Coronary artery (tissue), 2 donors: ENCODE measurements around the gene BEST2.

Experiments
- DNase-seq: peaks from one replicate; pipeline ENCODE4 v3.0.0-alpha.2; 2017; ENCODE audit warnings: low spot score
- H3K27ac ChIP-seq, 2 donors: fragments of 200-600 bp; sonication (generic); one replicate each; pipeline ENCODE4 v1.5.1; 2016 to 2019
- H3K4me3 ChIP-seq: fragments of 200-600 bp; sonication (generic); 2 replicates; pipeline ENCODE4 v1.5.1; 2016; ENCODE audit warnings: mild to moderate bottlenecking, moderate library complexity
- TF ChIP-seq, protein P1 (sequence below): fragments of 200-600 bp; sonication (generic); IDR thresholded peaks from one replicate; pipeline ENCODE4 v1.5.1; 2019; ENCODE audit warnings: antibody characterized with exemption

Gene BEST2

DNA sequence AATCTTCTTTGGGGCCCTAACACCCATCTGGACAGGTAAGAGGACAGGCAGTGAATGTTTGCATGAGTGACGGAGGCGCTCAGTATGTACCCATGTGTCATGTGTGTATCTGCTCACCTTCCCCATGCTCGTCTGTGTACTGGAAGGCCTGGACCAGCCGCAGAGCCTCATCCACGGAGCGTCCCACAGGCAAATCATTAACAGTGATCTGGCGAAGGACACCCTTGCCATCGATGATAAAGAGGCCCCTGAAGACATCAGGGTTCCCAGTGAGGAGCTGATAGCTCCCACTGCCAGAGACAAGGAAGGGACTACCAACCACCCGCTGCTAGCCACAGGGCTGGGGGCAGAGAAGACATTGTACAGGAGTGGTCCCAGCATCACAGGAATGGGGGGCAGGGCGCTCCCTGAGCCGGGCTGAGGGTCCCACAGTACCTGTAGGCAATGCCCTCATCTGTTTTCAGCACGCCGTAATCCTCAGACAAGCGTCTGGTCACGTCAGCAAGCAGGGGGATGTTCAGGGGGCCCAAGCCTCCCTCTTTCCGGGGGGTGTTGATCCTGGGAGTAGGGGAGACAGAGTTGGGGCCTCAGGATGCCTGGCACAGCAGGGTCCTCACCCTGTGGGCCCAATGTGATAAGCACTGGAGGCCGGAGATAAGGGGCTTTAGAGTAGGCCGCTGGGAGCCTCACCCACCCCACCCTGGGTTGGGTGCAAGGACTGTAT is 48.3 kb downstream of the BEST2 start:
- TF ChIP-seq, protein P1, sequence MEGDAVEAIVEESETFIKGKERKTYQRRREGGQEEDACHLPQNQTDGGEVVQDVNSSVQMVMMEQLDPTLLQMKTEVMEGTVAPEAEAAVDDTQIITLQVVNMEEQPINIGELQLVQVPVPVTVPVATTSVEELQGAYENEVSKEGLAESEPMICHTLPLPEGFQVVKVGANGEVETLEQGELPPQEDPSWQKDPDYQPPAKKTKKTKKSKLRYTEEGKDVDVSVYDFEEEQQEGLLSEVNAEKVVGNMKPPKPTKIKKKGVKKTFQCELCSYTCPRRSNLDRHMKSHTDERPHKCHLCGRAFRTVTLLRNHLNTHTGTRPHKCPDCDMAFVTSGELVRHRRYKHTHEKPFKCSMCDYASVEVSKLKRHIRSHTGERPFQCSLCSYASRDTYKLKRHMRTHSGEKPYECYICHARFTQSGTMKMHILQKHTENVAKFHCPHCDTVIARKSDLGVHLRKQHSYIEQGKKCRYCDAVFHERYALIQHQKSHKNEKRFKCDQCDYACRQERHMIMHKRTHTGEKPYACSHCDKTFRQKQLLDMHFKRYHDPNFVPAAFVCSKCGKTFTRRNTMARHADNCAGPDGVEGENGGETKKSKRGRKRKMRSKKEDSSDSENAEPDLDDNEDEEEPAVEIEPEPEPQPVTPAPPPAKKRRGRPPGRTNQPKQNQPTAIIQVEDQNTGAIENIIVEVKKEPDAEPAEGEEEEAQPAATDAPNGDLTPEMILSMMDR, result no peak
- no peak for DNase-seq
- Histone ChIP-seq H3K27ac (no peak overlapping the region), H3K4me3 (no peak overlapping the region)

GRCh38 chr19:12800466-12800770 is 48.8 kb downstream of the BEST2 start:
- peak overlapping the region; percentile 81 for H3K4me3 ChIP-seq
- no peak overlapping the region for H3K27ac ChIP-seq
- no peak for DNase-seq
- TF ChIP-seq, protein P1, result no peak

- no peak for DNase-seq
- TF ChIP-seq, protein P1, result no peak
- peak overlapping the region; percentile 64 to 73 for H3K27ac ChIP-seq
- H3K4me3 ChIP-seq, result peak overlapping the region; percentile 81
These were observed 49.4 kb downstream of the BEST2 start for GRCh38 chr19:12800923-12801465.

GRCh38 chr19:12801466-12802266 is 50.1 kb downstream of the BEST2 start, which contains the start of the genes PRDX2 and THSD8:
Gene PRDX2 (minus strand): TSS chr19:12801800. CDS start chr19:12801261, 539 bp downstream.
Gene THSD8 (plus strand): TSS chr19:12802069. CDS start chr19:12802072, 3 bp downstream.
- no peak for DNase-seq
- H3K4me3 ChIP-seq, result peak within 1 kb of the TSS; percentile 81
- H3K27ac ChIP-seq, result peak within 1 kb of the TSS; percentile 64 to 73
- TF ChIP-seq, protein P1, result no peak

- H3K27ac ChIP-seq, result peak overlapping the region; percentile 64 to 73
- TF ChIP-seq, protein P1, result no peak
- DNase-seq, result no peak
- H3K4me3 ChIP-seq, result peak overlapping the region; percentile 81
These were observed 50.9 kb downstream of the BEST2 start for GRCh38 chr19:12802267-12803106.

GRCh38 chr19:12804051-12804450 is 52.5 kb downstream of the BEST2 start:
- TF ChIP-seq, protein P1, result no peak
- H3K27ac ChIP-seq, result no peak overlapping the region
- no peak overlapping the region for H3K4me3 ChIP-seq
- DNase-seq, result no peak
